K562 (cell line): Measurements from ENCODE around the gene FTL. TPM values are rescaled to one million over a fixed set of nuclear protein-coding genes. Genes with fewer than 3 reads are reported as not detected.

Experiments
- CHD7 ChIP-seq: fragments of 200-600 bp; sonication (generic); IDR thresholded peaks from one replicate; pipeline ENCODE4 v1.6.1; 2012; ENCODE audit warnings: mild to moderate bottlenecking, low read depth, low read length, inconsistent platforms
- MAFG ChIP-seq: fragments of 450-650 bp; conservative IDR thresholded peaks from 2 replicates; pipeline ENCODE4 v1.6.1; 2016; ENCODE audit warnings: missing genetic modification characterization, missing compliant biosample characterization
- NFXL1 ChIP-seq: fragments of 450-650 bp; formaldehyde crosslinking; IDR thresholded peaks from 2 replicates; pipeline ENCODE4 v1.4.0; 2021; ENCODE audit warnings: mild to moderate bottlenecking
- NRF1 ChIP-seq, 2 experiments: fragments of 450-650 bp; IDR thresholded peaks in 1 of 2; conservative IDR thresholded peaks in 1 of 2; 2 replicates each; pipeline ENCODE4 v1.6.1; 2014; ENCODE audit warnings: mild to moderate bottlenecking in 2 of 2
- RFX1 ChIP-seq: fragments of 450-650 bp; IDR thresholded peaks from 2 replicates; pipeline ENCODE4 v1.6.1; 2016; ENCODE audit warnings: mild to moderate bottlenecking, moderate library complexity
- RREB1 ChIP-seq: fragments of 250-450 bp; sonication (Bioruptor Pico); IDR thresholded peaks from 2 replicates; pipeline ENCODE4 v1.4.0; 2020
- polyA plus RNA-seq, 8 experiments: library from polyadenylated mRNA; depleted of rRNA in 4 of 8; stranded (reverse) in 5 of 8; unstranded in 3 of 8; fragments of >200 nt; fragmentation: Nextera tagmentation in 2 of 8; fragmentation: Illumina TruSeq in 1 of 8; extraction: Ambion mirVana in 2 of 8; extraction: Trizol in 1 of 8; gene quantifications; 2 replicates each; pipeline versions ENCODE4 v1.2.1 to v1.2.3, GENCODE V29; 2011 to 2014; ENCODE audit warnings: inconsistent platforms in 1 of 8, missing spikeins in 1 of 8
- total RNA-seq, 7 experiments: library from RNA; depleted of rRNA in 6 of 7; stranded (reverse); fragments of >200 nt in 6 of 7; fragmentation: Illumina TruSeq in 2 of 7; extraction: Trizol in 2 of 7; gene quantifications; 2 replicates each; pipeline versions ENCODE4 v1.2.1 to v1.2.3, GENCODE V29; 2011 to 2021; ENCODE audit warnings: low replicate concordance in 1 of 7

Gene FTL
- total and polyA plus RNA-seq, 9 of the 15 experiments (the other 6 are each of a cell fraction or from before 2014, with no cell fraction given): 1,231 to 27,415 (median 3,965) TPM

- TF ChIP-seq RREB1 (CRISPR knock-in tag) (0 out of 2 replicates have a peak, but pooled peaks have one; percentile 18), RFX1 (peak; percentile 48; the same call in 1 of the 2 replicates), NRF1 (conservative IDR thresholded peaks at IDR 0.05 in 1 of 2, IDR thresholded peaks at IDR 0.05 in 1 of 2) (0 out of 4 replicates have a peak, but pooled peaks have one; percentile 30 to 33), MAFG (tag) (peak; percentile 98), NFXL1 (CRISPR knock-in tag) (peak; percentile 77; the same call in 1 of the 2 replicates), CHD7 (peak; percentile 70)
Measured at GRCh38 chr19:48967346-48968178, 2.5 kb downstream of the FTL start (continued).
